Activated CD4-positive, alpha-beta T cell treated with anti-CD3 and anti-CD28 coated beads, Interleukin-2, amount 50 U/mL, for 4 hours (primary cell): ENCODE measurements around the gene TIFAB.
A peak's percentile ranks its signal among the peaks of the same experiment; 100 is the strongest.

Experiments
- DNase-seq, 2 experiments: peaks; one replicate each; pipeline ENCODE4 v3.0.0-alpha.2; 2020

TIFAB gene

GRCh38 chr5:135457424-135458071 is 5.4 kb upstream of the TIFAB start:
- peak; percentile 42 to 48 for DNase-seq

DNA sequence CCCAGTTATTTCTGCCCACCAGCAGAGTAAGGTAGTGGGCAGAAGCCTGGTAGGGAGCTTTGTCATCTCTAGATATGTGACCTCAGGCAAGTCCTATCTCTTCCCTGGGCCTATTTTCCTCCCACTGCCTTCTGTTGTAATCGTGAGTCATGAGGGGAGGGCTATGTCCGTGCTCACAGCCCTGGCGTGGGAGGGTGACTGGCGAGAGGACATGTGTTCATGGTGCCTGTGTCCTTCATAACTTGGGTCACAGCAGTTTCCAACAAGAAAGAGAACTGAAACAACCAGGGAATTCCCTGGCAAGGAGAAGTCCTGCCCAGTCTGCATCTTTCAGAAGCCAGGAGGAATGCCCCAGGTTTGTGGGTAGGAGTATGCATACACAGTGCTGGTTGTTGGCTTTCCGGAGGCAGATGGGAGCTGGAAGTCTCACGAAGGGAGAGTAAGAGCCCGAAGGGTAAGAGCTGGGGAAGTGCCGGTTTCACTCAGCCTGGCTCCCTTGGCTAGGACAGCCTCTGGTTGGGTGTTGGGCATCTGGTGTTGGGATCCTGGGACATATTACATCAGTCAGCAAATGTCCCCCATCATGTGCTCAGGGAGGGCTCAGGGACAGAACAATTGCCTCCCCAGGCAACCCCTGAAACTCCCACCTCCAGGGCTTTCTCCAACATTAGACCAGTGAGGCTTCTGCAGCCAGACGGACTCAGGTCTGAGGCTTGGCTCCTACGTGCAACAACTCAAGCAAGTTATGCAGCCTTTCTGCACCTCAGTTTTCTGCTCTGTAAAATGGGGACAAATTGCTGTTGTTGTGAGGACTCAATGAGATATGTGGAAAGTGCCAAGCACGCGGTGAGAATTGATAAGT is 4.3 kb upstream of the TIFAB start:
- DNase-seq = no peak

DNA sequence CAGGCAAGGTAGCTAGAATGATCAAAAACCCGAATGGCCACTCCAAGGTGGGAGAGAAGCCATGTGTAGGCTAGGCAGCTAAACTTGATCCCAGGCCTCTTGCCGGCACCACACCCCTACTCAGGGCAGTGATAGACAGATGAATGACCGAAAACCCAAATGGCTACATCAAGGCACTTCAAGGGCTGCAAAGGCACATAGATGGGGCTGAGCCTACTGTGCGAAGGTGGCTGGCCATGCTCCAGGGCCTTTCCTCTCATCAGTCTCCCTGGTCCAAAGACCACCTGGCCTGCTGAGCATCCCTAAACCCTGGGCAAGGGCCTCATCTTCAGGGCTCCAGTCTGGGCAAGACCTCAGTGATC is 3.7 kb upstream of the TIFAB start:
- DNase-seq = no peak

DNA sequence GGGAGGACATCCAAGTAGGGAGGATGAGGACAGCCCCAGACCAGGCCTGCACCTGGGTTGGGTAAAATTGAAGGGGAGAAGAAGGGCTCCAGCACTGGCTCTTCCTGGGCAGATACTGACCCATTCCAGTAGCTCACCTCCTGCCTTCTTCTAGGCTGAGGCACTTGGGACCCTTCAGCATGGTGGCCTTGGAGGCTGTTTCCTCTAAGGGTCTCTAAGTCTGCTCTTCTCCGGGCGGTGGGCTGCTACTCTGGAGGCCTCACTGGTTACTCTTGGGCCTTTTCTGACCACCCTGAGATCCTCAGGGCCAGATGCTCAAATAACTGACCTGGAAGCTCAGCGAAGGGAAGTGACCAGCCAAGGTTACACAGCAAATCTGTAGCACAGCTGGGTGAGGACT is 2.8 kb upstream of the TIFAB start:
- no peak for DNase-seq

DNA sequence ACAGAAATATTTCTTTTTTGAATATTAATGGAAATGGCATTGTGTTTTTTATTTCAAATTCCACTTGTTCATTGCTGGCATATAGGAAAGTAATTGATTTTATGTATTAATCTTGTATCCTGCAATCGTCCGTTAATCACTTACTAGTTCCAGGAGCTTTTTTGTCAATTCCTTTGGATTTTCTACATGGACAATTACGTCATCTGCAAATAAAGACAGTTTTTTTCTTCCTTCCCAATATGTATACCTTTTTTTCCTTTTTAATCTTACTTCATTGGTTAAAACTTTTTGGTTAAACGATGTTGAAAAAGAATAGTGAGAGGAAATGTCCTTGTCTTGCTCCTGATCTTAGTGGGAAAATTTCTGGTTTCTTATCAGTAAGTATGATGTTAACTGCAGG is 1.5 kb upstream of the TIFAB start:
- no peak for DNase-seq

DNA sequence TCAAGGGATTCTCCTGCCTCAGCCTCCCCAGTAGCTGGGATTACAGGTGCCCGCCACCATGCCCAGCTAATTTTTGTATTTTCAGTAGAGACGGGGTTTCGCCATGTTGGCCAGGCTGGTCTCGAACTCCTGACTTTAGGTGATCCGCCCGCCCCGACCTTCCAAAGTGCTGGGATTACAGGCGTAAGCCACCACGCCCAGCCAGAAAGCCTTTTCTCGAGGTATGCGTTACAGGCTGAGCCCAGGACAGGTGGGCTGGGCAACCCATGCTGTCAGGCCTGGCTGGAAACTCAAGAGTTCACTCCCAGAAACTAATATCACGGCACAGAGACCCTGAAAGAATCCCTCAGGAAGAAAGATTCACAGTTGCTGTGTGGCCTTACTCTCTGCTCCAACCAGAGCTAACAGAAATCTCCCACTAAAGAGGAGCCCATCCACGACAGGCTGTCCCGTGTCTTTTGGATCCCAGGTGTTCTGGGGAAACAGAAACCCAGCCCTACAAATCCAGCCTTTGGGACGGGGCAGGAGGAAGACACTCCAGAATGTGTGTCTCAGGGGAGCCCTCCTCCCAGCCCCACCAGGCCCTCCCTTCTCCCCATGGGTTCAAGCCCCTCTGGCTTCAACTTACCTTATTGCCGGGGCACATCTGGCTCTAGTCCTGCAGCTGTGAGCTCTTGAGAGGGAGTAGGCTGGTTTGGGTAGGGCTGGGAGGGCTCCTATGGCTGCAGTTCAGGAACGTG is 400 bp downstream of the TIFAB start:
- no peak for DNase-seq

DNA sequence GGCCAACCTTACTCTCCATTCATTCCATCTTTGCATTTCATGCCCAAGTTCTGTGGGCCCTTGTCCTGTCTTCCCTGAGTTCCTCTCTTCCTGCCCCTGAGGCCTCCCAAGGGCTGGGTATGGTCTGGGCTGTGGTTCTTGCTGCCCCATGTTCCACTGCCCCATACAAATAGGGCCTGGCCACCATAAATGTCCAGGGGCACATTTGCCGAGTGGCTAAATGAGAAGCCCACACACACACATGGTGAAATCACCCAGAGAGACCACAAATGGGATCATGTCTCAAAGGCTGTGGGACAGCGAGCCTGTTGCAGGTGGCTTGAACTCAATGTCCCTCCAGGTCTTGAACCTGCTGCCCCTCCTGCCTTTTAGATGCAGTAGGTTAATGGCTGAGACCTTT is 1.2 kb downstream of the TIFAB start:
- DNase-seq = no peak

GRCh38 chr5:135450336-135450735 is 1.8 kb downstream of the TIFAB start:
- DNase-seq = no peak

DNA sequence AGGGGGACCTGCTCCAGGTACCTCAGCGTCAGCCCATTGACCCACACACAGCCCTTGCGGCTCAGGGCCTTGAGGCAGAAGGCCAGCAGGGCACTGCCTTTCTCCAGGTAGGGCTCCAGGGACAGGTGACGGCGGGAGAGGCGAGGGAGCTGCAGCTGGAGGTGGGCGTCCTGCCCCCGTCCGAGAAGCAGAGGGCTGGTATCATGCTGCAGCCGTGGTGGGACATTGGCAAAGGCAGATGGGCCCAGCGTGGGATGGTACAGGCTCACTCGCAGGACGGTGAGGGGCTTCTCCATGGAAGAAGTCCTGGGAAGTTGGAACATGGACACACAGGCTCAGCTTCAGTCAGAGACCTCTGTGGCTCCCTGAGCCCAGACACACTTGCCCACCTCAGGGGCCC is 2.5 kb downstream of the TIFAB start:
- no peak for DNase-seq

DNA sequence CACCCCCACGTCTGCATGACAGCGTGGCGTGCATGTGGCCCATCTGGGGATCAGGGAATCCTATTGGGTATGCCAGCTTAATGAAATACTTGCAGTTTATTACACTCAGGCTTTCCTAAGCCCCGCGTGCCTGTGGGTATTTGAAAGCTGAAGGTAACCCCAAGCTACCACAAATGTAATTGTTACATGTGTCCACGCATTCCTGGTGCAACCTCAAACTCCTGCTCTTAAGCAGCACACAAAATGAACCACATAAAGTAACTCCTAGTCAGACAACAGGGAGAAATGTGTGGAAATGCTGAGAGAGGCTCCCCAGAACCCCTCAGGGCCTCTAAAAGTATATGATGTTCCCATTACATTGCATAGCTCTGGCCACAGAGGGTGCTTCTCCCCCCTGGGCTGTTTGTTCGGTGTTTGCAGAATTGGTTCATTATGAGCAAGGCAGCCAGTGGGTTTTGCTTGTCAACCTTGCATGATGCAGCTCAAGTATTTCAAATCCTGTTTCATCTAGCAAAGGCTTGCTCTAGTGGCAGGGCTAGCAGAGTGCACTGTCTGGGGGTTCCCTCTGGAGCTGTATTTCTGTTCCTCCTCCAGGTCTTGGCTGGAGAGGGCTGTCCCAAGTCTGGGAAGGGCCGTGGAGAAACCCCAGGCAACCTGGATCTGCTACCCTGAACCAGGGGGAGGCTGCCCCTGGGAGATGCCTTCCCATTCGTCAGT is 3.2 kb downstream of the TIFAB start:
- no peak for DNase-seq

DNA sequence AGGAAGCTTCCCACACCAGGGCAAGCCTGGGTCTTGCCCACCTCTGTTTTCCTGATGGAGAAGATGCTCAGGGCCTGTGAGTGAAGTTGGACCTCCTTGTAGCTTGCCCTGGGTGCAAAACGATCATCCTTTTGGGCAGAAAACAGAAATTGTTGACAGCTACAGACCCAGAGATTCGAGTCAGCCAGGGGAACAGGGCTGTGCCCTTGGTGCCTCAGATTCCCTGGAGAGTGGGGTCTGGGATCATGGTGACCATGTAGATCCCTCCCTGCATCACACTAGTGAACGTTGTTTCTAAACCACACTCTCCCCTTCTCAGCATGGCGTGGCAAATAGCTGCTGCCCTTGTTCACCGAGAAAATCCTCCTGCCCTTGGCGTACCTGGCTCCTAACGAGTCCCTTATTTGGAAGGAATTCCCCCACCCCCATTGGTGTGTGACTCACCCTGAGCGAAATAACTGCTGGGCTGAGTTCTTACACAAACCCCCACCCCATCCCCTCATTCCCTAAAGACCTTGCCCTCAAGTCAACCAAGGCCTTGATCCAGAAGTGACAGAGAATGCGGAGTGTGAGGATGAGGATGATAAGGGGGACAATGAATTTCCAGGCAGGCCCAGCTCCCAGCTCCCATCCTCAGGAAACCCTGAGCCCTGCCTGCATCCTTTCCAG is 3.9 kb downstream of the TIFAB start:
- DNase-seq = no peak

GRCh38 chr5:135447298-135447929 is 4.7 kb downstream of the TIFAB start, which contains the start of gene DCANP1:
DCANP1 (minus strand) TSS chr5:135447348; CDS start chr5:135447108, 240 bp downstream.
- no peak for DNase-seq

- DNase-seq = no peak
Measured at GRCh38 chr5:135446615-135447014, 5.5 kb downstream of the TIFAB start.

DNA sequence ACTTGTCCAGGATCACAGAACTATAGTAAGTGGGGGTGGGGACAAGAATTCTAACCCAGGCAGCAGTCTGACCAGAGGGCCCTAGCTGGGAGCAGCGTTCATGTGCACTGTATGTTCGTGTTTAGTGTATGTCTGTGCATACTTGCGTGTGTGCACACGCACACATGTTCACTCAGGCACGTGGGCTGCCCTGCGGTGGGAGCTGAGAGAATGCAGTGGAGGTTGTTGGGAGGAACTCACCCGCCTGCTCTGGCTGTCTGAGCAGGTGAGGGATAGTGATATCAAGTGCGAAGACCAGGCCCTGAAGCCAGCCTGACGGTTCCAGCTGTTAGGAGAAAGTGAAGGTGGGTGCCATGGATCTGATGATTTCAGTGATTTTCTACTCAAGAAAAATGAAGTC is 5.9 kb downstream of the TIFAB start:
- DNase-seq = no peak

DNA sequence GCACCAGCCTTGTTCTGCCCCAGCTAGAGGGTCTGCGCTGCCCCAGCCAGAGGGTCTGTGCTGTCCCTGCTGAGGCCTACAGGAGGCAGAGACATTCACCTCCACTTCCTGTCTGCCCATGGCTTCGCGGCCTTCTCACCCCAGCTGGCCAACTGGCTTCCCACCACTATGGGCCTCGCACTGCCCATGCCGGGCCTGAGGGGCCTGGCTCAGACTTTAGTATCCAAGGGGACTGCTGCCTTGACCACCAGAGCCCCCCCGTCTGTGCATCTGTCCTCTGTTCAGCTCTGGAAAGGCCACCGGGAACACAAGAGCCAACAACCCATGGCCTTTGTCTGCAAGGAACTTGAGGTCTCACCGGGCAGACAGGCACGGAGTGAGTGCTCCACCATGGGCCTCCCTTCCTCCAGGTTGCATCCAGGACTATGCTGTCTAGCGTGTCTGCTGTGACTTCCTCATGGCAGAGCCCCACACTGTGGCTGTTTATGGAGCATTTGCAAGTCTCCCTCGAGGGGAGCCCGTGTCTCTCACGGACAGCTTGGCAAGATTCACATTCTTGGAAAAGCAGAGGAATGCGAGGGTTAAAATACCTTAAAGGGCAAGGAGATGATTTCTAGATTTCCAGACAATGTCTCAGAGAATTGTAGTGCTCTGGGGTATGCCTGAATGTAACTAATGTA is 6.7 kb downstream of the TIFAB start:
- no peak for DNase-seq

DNA sequence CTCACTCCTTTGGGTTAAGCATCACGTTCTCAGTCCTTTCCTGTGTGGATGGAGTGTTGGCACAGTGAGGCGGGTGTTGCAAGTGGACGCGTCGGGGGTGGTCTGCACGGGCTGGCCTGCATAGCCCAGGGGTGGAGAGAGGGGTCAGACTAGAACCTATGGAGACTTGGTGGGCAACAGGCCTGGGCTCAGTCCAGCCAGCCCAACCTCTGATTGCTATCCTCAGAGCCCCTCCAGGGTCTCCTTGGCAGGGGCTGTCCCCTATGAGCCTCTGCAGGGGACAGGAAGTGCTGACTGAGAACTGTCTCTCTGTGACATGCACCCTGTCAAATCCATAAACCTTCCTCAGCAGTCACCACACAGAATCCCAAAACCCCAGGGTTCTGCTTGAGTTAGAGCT is 7.3 kb downstream of the TIFAB start:
- no peak for DNase-seq

DNA sequence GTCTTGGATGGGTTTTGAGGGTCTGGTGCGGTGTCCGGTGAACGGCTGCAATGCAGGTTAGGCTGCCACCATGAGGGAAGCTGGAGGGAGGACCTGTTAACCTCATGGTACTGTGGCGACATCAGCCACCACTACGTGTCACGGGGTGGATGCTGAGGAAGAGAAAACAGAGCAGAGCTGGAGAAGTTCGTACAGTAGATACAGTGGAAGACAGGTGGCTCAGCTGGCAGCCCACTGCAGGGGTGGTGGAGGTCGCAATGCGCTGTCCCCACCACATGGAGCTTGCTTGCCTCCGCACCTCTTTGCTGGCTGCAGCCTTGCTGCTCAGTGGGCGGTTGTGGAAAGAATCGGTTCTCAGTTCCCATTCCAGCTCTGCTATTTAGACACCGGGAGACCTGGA is 7.8 kb downstream of the TIFAB start:
- no peak for DNase-seq

DNA sequence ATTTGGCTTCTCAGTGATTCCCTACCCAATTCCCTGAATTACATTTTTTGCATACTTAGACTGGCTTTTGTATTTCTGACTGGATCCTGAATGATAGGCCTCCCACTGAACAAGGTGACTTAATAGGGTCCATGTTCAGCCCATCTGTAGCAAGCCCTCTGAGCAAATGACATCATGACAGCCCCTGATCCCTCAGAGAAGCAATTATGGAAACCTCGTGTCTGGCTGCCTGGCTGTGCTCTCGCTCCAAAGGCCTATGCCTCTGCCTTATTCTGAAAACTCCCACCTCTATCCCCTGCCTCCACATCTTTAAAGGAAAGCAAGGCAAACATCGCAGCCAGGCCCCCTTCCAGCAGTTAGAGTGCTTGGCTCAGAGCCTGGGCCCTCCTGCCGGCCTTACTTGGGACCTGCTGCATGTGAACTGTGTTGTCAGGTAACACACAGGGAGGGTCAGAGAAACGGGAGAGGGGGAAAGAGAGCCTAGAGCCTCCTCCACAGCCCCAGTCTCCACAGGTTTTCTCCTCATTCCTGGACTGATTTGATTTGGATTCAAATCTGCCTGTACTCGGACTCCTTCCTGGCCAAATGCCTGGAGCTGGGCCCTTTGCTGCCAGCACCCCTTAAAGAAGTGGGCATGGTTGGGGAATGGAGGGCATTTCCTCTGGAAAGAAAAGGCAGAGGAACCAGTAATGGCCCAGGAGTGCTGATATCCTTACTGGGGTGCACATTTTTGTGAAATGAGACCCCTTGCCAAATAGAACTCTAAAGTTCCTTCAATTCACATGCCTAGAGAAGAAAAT is 8.8 kb downstream of the TIFAB start:
- no peak for DNase-seq

GRCh38 chr5:135442431-135443160 is 9.6 kb downstream of the TIFAB start:
- no peak for DNase-seq

DNA sequence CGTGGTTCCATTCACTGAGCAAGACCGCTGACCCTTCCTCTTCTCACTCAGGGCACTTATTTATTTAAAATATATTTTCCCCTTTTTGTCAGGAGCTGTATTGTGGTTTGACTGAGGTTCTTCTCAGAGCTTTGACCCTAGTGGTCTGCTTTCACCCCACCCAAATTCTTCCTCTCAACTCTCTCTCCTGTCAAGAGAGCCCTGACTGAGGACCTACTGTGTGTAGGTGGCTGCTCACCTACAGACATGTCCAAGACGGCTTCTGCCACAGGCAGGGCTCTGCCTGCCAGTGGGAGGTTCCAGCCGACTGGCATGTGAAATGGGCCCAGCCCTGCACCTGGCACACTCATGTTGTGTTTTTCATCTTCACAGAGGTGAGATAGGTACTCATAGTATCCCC is 10.2 kb downstream of the TIFAB start:
- DNase-seq = no peak
